NB4 (cell line): ENCODE data around the gene MAD1L1.

Experiments
- MAX ChIP-seq: IDR thresholded peaks from 2 replicates; pipeline ENCODE4 v1.6.1; 2011; ENCODE audit warnings: low read depth, low read length
- MYC ChIP-seq: IDR thresholded peaks from 2 replicates; pipeline ENCODE4 v1.6.1; 2011; ENCODE audit warnings: low read depth, low read length
- POLR2A ChIP-seq: IDR thresholded peaks from 2 replicates; pipeline ENCODE4 v1.6.1; 2011; ENCODE audit warnings: mild to moderate bottlenecking; ENCODE audit not compliant: insufficient read length; ENCODE audit errors: extremely low read depth
- TF ChIP-seq, protein P1 (sequence below): IDR thresholded peaks from one replicate; pipeline ENCODE4 v1.5.1; 2012; ENCODE audit warnings: low read depth, low read length

DNA sequence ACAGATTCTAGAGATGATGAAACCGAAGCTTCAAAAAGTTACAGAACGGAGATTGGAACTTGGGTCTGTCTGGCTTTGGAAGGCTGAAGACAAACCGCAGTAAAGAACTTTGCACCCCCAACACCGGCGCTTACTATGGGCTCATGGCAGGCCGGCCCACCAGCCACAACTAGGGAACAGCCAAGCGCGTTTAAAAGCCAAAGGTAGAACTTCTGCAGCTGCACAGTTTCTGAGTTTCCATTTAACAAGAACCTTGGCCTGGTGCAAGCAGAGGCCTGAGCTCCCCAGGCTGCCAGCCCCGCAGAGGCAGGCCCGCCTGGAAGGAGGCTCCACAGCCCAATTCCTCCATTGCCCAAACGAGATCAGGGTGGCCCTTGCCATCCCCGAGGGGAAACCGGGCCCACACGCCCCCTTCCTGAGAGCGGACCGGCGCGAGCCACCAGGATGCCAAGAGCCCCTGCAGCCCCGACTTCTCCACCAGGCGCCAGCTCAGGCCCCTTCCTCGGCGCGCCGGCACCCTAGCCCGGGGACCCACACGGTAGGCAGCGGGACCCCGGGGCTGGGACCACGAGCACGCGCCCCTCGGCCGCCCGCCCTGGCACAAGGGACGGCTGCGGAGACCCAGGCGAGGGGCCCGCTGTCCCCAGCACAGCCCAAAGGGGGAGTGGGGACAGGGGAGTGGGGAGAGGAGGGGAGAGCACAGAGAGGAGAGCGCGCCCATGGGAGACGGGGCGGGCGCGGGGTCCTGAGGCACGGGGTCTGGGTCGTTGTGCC is 566 bp downstream of the MAD1L1 start:
- TF ChIP-seq, protein P1, sequence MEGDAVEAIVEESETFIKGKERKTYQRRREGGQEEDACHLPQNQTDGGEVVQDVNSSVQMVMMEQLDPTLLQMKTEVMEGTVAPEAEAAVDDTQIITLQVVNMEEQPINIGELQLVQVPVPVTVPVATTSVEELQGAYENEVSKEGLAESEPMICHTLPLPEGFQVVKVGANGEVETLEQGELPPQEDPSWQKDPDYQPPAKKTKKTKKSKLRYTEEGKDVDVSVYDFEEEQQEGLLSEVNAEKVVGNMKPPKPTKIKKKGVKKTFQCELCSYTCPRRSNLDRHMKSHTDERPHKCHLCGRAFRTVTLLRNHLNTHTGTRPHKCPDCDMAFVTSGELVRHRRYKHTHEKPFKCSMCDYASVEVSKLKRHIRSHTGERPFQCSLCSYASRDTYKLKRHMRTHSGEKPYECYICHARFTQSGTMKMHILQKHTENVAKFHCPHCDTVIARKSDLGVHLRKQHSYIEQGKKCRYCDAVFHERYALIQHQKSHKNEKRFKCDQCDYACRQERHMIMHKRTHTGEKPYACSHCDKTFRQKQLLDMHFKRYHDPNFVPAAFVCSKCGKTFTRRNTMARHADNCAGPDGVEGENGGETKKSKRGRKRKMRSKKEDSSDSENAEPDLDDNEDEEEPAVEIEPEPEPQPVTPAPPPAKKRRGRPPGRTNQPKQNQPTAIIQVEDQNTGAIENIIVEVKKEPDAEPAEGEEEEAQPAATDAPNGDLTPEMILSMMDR = no peak
- no peak for TF ChIP-seq POLR2A
- no peak for TF ChIP-seq MYC
- TF ChIP-seq MAX = no peak
